Ovary (tissue), 3 donors: ENCODE results near the gene HACD2.

Source experiments
- EP300 ChIP-seq: sonication (generic); formaldehyde crosslinking; IDR thresholded peaks from one replicate; pipeline ENCODE4 v1.6.1; 2017; ENCODE audit warnings: antibody characterized with exemption
- POLR2A ChIP-seq: fragments of 450-650 bp; IDR thresholded peaks from one replicate; pipeline ENCODE4 v1.6.1; 2017; ENCODE audit warnings: antibody characterized with exemption, mild to moderate bottlenecking, moderate library complexity
- TF ChIP-seq, protein P1 (sequence below), 3 donors: fragments of 450-650 bp in 2 of 3; fragments of 200-600 bp in 1 of 3; IDR thresholded peaks; one replicate each; pipeline versions ENCODE4 v1.5.1 to v1.8.0; 2016 to 2022; ENCODE audit warnings: antibody characterized with exemption in 3 of 3, mild to moderate bottlenecking in 1 of 3
- donor health status: DM: no; HTN: no; CAD: no.

DNA sequence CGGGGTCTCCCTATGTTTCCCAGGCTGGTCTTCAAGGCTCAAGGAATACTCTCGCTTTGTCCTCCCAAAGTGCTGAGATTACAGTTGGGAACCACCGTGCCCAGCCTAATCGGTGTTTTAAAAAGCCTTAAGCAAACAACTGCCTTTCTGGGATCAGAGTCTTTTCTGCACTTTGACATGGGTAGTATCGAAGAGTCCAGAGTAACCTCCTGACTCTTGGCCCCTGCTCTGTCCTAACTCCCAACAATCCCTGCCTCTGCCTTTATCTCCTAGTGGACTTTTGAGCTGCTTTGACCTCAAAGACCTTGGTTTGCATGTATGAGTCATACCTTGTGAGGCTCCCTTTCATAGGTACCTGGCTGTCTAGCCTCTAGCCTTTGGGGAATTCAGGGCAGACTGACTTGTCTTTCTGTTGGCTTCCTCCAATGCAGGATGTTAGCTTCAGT lies 21.0 kb upstream of the HACD2 start:
- TF ChIP-seq, protein P1, sequence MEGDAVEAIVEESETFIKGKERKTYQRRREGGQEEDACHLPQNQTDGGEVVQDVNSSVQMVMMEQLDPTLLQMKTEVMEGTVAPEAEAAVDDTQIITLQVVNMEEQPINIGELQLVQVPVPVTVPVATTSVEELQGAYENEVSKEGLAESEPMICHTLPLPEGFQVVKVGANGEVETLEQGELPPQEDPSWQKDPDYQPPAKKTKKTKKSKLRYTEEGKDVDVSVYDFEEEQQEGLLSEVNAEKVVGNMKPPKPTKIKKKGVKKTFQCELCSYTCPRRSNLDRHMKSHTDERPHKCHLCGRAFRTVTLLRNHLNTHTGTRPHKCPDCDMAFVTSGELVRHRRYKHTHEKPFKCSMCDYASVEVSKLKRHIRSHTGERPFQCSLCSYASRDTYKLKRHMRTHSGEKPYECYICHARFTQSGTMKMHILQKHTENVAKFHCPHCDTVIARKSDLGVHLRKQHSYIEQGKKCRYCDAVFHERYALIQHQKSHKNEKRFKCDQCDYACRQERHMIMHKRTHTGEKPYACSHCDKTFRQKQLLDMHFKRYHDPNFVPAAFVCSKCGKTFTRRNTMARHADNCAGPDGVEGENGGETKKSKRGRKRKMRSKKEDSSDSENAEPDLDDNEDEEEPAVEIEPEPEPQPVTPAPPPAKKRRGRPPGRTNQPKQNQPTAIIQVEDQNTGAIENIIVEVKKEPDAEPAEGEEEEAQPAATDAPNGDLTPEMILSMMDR (IDR thresholded peaks at IDR 0.05): no peak
- TF ChIP-seq POLR2A (no peak), EP300 (no peak)
